ENCODE data around the gene TET3.
A peak's percentile ranks its signal among the peaks of the same experiment; 100 is the strongest.

The TET3 gene

GRCh38 chr2:73965053-73965452, 19.7 kb upstream of the TET3 start:
- DNase-seq: no peak

- DNase-seq: no peak
These were observed 16.3 kb upstream of the TET3 start for GRCh38 chr2:73968357-73968937.

DNA sequence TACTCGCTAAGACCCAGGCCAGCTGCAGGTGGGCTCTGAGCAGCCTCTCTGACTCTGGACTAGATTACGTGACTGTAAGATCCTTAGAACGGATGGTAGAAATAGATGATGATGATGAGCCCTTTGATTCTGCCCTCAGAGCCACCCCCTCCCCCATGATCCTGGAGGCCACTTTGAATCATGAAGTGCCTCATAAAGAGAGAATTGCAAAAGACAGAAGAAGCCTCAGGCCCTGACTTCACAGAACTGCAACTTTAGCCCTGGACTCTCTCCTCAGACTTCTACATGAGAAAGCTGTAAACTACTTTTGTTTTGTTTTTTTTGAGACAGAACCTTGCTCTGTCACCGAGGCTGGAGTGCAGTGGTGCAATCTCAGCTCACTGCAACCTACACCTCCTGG, 15.4 kb upstream of the TET3 start:
- DNase-seq: no peak

DNA sequence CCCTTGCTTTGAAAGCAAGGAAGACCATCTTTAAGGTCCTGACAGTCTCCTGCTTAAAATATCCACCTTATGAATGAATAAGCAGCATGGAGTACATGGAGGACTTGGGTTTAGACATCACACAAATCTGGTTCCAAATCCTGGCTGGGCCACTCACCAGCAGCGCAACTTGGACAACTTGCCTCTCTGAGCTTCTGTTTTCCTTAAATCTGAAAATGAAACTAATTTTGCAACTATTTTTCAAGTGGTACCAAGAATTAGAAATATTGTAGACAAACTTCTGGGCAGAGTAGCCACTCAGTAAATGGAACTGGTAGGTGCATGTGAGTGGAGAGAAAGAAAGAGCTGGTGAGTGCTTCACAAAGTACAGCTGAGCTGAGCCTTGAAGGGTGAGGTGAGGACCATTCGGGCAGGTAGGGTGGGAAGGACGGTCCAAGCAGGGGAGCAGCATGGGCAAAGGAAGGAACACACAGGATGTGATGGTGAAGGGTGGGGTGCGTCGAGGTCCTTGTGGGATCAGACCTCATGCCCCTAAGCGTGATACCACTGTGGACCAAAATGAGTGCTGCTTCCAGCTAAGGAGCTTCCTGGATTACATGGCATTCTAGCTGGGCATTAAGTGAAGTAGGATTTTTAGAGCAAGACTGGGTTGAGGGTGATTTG, 14.4 kb upstream of the TET3 start:
- DNase-seq: no peak

- peak; percentile 72 for DNase-seq
These were observed 13.7 kb upstream of the TET3 start for GRCh38 chr2:73970850-73971471.

GRCh38 chr2:73971722-73972121, 13.0 kb upstream of the TET3 start:
- DNase-seq: no peak

DNA sequence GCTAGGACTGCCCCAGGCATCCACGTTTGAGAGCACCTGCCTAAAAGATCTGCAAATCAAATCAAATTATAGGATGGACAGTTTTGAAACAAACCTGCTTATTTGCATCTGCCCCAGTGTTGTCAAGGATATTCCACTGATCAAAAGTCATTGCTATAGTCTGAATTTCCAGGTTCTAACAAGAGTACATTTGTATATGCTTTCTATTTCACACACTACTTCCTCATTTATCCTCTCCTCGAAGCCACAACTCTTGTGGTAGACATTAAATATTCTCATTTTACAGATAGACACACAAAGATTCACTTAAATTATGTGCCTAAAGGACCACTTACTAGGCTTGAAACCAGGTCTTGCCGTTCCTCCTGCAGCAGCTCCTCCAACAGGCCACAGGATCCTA, 11.9 kb upstream of the TET3 start:
- DNase-seq: no peak

- DNase-seq: no peak
These were observed 9.0 kb upstream of the TET3 start for GRCh38 chr2:73975731-73976130.

- no peak for DNase-seq
These were observed 7.9 kb upstream of the TET3 start for GRCh38 chr2:73976803-73977202.

DNA sequence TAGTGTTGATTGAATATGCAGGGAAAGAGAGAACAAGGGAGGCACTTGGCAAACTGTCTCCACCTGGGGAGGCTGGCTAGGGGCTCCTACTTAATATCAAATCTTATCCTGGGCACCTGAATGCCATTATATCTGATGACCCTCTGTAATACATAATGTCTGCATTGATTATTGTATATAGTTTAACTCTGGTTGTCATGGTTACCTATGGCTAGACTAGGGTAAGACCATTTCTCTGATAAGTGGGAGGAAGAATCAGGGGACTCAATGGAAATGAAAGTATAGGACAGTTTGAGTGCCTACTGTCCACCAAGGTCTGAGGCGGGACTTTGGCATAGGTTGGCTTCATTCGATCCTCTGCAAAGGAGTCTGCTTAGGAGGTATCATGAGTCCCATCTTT, 7.2 kb upstream of the TET3 start:
- DNase-seq: no peak

- DNase-seq: peak; percentile 67
These were observed 5.7 kb upstream of the TET3 start for GRCh38 chr2:73979021-73979420.

DNA sequence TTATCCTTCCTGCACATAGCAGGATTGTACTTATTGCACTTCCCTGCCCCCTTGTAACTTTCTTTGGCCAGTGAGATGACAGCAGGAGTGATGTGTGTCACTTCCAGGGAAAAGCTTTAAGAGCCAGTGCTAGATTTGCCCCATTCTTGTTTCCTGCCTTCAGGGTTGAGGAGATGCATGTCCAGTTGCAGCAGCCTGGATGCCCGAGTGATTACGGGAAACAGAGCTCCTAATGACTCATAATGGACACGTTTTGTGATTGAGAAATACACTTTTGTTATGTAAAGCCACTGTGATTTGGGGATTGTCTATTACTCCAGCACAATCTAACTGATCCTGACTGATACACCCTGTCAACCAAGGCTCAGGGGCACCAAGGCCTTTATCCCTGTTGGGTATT, 5.0 kb upstream of the TET3 start:
- DNase-seq: no peak

DNA sequence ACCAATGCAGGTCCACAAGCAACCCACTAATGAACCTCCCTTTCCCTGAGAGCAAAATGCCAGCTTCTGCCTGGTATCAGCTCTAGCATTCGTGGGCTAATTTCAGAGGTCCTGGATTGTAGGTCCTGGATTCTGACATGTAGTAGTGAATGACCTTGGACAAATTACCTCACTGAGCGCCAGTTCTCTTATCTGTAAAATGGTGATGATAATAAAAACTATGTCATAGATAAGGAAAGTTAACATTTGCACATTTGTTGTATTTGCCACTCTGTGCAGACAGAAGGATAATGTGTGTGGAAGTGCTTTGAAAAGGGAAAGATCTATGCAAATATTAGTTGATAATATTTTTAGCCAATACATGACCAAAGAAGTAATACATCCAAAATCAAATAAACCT, 4.1 kb upstream of the TET3 start:
- no peak for DNase-seq

- peak; percentile 81 for DNase-seq
These were observed 3.4 kb upstream of the TET3 start for GRCh38 chr2:73981081-73982001.

GRCh38 chr2:73982140-73982617, 2.5 kb upstream of the TET3 start:
- no peak for DNase-seq

DNA sequence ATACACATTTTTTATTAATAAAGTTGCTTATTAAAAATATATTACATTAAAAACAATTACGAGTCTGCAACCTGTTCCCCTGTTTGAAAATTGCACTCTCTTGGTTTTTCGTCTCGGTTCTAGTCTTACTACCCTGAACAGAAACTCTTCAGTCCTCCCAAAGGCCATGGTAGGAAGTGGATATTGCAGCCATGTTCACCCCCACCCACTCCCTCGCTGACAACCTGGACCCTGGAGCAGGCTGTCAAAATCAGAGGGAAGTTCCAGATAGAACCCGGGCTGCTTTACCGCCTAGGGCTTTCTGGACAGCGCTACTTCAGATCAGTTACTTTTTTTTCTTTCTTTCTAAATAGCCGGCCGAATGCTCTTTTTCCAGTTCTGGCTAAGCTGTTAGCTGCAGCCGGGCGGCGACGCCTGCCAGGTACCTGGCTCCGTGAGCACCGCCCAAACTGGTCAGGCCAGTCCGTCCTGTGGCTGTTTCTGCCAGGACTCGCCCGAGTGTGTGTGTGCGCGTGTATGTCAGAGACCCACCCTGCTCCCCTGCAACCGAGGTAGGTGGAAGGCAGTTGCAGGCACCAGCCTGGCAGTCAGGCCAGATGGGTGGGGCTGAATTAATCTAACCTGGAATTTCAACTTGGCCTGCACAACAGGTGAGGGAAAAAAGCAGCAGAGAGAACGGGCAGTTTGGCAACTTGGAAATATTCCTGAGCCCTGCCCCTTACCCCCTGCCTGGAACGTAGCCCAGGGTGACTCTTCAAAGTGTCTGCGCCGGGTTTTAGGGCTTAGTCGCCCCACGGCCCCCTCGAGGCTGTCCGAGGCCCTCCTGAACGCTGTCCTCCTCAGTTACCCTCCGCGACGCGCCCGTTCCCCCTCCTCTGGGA, 1.1 kb upstream of the TET3 start:
- no peak for DNase-seq

GRCh38 chr2:73984922-73985307, 205 bp downstream of the TET3 start:
- peak; percentile 83 for DNase-seq

- peak; percentile 85 for DNase-seq
These were observed 786 bp downstream of the TET3 start for GRCh38 chr2:73985308-73986084.

GRCh38 chr2:73986085-73986681, 1.5 kb downstream of the TET3 start:
- peak; percentile 67 for DNase-seq

GRCh38 chr2:73987109-73987947, 2.6 kb downstream of the TET3 start:
- DNase-seq: peak; percentile 71

Measured in activated CD8-positive, alpha-beta memory T cell treated with anti-CD3 and anti-CD28 coated beads, Interleukin-2, amount 50 U/mL, for 48 hours (primary cell).